C4-2B (cell line): ENCODE results near the gene PCDHGA1.
"Not testable (repeated sequence)": the region's sequence is repeated elsewhere in the genome, so short reads cannot be mapped to it uniquely, and the experiment has no call there.

Source experiments
- H3K27ac ChIP-seq: fragments of 450-650 bp; 2 replicates; pipeline ENCODE4 v1.5.1; 2017
- ZFX ChIP-seq: fragments of 450-650 bp; IDR thresholded peaks from 2 replicates; pipeline ENCODE4 v1.6.1; 2017
- TF ChIP-seq, protein P1 (sequence below): fragments of 450-650 bp; conservative IDR thresholded peaks from 2 replicates; pipeline ENCODE4 v1.5.1; 2017; ENCODE audit warnings: mild to moderate bottlenecking

PCDHGA1 gene

DNA sequence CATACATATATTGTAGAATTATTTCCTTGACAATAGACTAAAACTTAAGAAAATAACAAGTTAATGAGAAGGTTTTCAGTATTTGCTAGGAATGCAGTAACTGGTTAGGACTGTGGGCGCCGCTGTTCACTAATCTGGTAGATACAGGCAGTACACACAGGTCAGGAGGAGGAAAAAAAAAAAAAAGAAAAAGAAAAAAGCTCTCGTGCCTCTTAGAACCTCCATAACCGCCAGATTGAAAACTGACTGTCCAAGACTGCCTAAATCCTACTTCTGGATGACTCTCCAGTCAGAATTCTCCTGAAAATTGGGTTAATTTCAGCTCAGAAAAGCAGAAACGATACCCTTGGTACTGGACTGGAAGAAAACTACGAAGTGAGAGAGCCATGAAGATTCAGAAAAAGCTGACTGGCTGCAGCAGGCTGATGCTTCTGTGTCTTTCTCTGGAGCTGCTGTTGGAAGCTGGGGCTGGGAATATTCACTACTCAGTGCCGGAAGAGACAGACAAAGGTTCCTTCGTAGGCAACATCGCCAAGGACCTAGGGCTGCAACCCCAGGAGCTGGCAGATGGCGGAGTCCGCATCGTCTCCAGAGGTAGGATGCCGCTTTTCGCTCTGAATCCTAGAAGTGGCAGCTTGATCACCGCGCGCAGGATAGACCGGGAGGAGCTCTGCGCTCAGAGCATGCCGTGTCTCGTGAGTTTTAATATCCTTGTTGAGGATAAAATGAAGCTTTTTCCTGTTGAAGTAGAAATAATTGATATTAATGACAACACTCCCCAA lies at the start of gene PCDHGA1:
Gene PCDHGA1 (plus strand): TSS at position 216 of the 782 bp plus-strand sequence.
- no peak within 1 kb of the TSS for H3K27ac ChIP-seq
- TF ChIP-seq, protein P1, sequence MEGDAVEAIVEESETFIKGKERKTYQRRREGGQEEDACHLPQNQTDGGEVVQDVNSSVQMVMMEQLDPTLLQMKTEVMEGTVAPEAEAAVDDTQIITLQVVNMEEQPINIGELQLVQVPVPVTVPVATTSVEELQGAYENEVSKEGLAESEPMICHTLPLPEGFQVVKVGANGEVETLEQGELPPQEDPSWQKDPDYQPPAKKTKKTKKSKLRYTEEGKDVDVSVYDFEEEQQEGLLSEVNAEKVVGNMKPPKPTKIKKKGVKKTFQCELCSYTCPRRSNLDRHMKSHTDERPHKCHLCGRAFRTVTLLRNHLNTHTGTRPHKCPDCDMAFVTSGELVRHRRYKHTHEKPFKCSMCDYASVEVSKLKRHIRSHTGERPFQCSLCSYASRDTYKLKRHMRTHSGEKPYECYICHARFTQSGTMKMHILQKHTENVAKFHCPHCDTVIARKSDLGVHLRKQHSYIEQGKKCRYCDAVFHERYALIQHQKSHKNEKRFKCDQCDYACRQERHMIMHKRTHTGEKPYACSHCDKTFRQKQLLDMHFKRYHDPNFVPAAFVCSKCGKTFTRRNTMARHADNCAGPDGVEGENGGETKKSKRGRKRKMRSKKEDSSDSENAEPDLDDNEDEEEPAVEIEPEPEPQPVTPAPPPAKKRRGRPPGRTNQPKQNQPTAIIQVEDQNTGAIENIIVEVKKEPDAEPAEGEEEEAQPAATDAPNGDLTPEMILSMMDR = peak; percentile 66
- no peak for TF ChIP-seq ZFX

DNA sequence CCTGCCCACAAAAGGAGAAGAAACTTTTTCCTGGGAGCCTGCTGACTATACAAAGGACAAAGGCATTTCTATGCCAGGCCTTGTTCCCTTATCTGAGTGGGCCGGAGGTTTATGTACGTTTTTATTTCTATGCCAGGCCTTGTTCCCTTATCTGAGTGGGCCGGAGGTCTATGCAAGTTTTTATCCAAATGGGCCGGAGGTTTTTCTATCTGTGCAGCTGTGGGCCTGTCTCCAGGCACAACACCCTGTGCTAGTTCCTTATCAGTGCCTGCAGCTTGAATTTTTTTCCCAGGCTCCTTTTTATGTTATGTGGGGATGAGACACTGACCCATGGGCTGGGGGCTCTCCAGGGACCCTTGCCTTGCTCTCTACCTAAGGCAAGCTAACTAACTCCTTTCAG lies 31.9 kb upstream of the PCDHGA1 start:
- H3K27ac ChIP-seq = no peak overlapping the region
- TF ChIP-seq, protein P1 = no peak
- TF ChIP-seq ZFX = no peak

DNA sequence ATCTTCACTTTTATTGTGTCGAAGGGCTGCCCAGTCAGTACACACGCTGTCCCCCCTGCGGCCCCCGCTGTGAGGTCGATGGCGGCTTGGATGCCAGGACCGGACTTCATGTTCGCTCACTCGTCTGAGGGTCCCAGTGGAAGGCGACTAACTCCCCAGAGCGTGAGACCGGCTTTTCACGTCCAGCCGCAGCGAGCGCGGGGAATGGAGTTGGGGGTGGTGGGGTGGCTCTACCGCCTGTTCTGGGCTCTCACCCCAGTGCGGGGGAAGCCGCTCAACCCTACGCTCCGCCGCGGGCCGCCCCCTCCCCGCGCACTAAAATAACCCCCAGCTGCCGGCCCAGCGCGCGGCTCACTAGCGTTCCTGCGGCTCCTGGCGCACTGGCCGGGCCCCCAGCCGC lies 26.6 kb upstream of the PCDHGA1 start, which contains the start of gene SLC25A2:
Gene SLC25A2 (minus strand): TSS at position 294 of the 400 bp plus-strand sequence. CDS start 184 bp downstream, at position 110.
- no peak for TF ChIP-seq ZFX
- TF ChIP-seq, protein P1 = no peak
- H3K27ac ChIP-seq = no peak within 1 kb of the TSS

DNA sequence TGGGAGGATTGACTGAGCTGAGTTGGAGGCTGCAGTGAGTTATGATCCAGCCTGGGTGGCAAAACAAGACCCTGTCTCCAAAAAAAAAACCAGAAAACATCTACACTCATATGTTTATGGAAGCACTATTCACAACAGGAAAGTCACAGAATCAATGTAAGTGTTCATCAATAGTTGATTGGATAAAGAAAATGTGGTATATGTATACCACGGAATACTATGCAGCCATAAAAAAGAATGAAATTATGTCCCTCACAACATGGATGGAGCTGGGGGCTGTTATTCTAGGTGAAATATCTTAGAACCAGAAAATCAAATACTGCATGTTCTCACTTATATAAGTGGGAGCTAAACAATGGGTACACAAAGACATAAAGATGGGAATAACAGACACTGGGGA lies 23.7 kb upstream of the PCDHGA1 start:
- H3K27ac ChIP-seq = no peak overlapping the region
- TF ChIP-seq, protein P1 = no peak
- TF ChIP-seq ZFX = no peak

DNA sequence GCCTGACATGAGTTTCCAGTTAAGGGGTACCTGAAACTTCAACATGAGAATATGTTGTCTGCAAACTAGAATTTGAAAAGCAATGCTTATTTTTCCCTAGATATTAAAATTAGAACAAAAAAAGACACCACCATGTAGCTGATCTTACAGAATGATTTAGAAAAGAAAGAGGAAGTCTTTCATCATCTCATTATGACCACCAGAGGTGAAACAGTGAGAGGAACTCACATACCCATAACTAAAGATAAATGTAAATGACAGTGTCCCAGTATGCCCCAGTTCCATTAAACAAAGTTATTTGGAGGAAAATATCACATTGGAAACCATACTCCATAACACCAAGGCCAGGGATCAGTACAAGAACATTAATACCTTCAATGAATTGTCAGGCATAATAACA lies 16.6 kb upstream of the PCDHGA1 start:
- no peak overlapping the region for H3K27ac ChIP-seq
- no peak for TF ChIP-seq ZFX
- TF ChIP-seq, protein P1 = no peak

DNA sequence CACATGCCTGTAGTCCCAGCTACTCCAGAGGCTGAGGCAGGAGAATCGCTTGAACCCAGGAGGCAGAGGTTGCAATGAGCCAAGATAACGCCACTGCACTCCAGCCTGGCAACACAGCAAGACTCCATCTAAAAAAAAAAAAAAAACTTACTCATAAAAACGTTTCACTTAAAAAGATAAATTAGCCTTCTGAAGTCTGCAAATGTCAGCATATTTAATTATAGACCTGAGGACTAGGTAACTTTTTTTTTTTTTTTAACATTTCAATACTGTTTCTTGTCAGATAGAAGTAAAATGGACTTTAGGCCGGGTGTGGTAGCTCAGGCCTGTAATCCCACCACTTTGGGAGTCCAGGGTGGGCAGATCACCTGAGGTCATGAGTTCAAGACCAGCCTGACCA lies 13.4 kb upstream of the PCDHGA1 start:
- H3K27ac ChIP-seq = not testable (repeated sequence)

DNA sequence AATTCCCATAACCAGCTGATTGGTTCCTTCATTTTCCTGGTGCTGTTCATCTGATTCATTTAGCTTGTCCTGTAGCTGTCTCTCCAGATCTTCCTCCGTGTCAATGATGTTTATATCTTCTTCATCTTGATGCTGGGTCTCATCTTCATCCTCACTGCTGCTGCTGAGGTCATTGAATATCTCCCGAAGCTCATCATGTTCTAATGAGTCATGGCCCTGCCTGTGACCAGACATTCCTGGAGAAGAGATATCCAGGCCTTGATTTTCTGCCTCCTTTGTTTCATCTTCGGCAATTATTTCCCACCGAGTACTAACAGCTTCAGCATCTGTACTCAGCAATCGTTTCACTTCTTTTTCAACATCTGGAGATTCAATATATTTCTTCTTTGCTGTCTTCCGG lies 11.1 kb upstream of the PCDHGA1 start:
- H3K27ac ChIP-seq = no peak overlapping the region
- TF ChIP-seq, protein P1 = no peak
- TF ChIP-seq ZFX = no peak

DNA sequence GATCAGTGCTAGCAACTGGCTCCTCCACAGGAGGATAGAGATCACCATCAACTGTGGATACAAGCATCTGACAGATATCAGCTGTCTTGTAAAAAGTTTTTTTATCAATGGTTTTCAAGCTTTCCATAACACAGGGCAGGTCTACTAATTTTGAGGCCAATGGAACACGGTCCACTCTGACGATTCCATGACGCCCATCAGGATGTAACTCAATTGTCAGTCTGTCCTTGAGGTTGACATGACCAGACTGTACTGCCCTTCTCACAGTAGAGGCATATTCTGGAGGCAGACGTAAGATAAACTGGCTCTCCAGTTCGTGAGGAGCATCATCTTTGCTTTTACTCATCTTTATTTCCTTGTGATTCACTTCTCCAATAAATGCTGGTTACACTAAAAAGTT lies 10.6 kb upstream of the PCDHGA1 start:
- TF ChIP-seq ZFX = no peak
- TF ChIP-seq, protein P1 = no peak
- H3K27ac ChIP-seq = no peak overlapping the region
